Thoracic aorta (tissue), 2 donors: ENCODE data around the gene MTM1. TPM values are rescaled to one million over a fixed set of nuclear protein-coding genes. Genes with fewer than 3 reads are reported as not detected.

Experiments used
- ATAC-seq: fragments of 150-250 bp; one replicate; pipeline ENCODE4 v1.8.0; 2017; ENCODE audit warnings: low read depth; ENCODE audit not compliant: insufficient number of reproducible peaks, low FRiP score
- DNase-seq: peaks from one replicate; pipeline ENCODE4 v3.0.0-alpha.2; 2020; ENCODE audit warnings: low spot score
- H3K27ac ChIP-seq, 2 donors: fragments of 200-600 bp; sonication (generic); 1 replicate in 1 of 2; 2 replicates in 1 of 2; pipeline ENCODE4 v1.5.1; 2016; ENCODE audit warnings: mild to moderate bottlenecking in 2 of 2, moderate library complexity in 2 of 2
- H3K27me3 ChIP-seq: fragments of 200-600 bp; sonication (generic); replicated peaks from 2 replicates; pipeline ENCODE4 v1.6.0; 2016; ENCODE audit warnings: mild to moderate bottlenecking; ENCODE audit not compliant: insufficient read depth
- H3K36me3 ChIP-seq: fragments of 200-600 bp; sonication (generic); one replicate; pipeline ENCODE4 v1.5.1; 2016
- H3K4me1 ChIP-seq, 2 donors: fragments of 200-600 bp; sonication (generic); 1 replicate in 1 of 2; 2 replicates in 1 of 2; pipeline versions ENCODE4 v1.5.1 to v1.6.0; 2016; ENCODE audit warnings: low read depth in 2 of 2, mild to moderate bottlenecking in 1 of 2; ENCODE audit not compliant: control insufficient read depth in 1 of 2
- H3K4me3 ChIP-seq: fragments of 200-600 bp; sonication (generic); 2 replicates; pipeline ENCODE4 v1.5.1; 2016; ENCODE audit warnings: mild to moderate bottlenecking
- H3K9me3 ChIP-seq: fragments of 200-600 bp; sonication (generic); 2 replicates; pipeline ENCODE4 v1.5.1; 2016
- CTCF ChIP-seq: fragments of 200-600 bp; sonication (generic); IDR thresholded peaks from one replicate; pipeline ENCODE4 v1.5.1; 2019; ENCODE audit warnings: antibody characterized with exemption
- total RNA-seq, 2 donors: library from RNA; depleted of rRNA; stranded (reverse); fragments of >200 nt; gene quantifications; one replicate each; pipeline versions ENCODE4 v1.1.0 to v1.2.3, GENCODE V29; 2016

MTM1 gene
- total RNA-seq, 2 donors from 2014 or later: 18.8 to 21.4 TPM

DNA sequence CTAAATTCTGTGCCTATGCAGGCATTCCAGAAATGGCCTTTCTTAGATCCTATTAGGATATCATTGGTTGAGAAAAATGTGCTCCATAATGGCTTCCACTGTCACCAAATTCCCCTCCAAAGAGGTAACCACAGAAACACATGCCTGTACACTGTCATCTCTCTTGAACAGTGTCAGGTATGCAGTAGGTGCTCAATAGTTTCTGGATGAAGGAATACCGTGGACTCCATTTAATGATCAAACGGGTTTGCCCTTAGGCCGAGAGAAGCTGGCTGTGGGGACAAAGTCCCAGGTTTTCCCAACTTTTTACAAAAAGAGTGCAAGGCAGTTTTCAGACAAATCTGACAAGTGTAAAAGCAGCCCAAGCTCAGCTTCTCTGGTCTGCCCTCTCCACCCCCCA, 16.5 kb upstream of the MTM1 start:
- Histone ChIP-seq H3K4me3 (no peak overlapping the region), H3K9me3 (no peaks in the 10 kb centered on the region), H3K4me1 (peaks cover 3 to 14% of the 10 kb centered on the region in 2 donors), H3K27ac (no peak overlapping the region), H3K27me3 (no peaks in the 10 kb centered on the region), H3K36me3 (no peaks in the 10 kb centered on the region)
- no peak for TF ChIP-seq CTCF
- DNase-seq (no peak), ATAC-seq (no peak)

DNA sequence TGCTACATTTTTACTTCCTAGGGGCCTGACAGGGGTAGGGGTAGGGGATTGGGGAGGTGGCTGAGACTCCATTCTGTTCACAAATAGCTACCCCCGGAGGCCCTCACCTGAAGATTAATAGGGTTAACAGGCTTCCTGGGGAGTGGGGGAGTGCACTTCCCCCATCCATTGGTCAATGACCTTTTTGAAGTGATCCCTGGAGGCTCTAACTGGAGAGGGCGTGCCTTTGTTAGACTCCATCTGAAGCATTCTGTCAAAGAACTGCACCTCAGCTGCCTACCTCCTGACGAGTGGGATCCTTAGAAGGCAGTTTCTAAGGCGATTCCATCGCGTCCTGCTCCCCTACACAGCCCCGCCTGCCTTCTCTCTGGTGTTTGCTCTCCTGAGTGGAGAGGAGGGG, 10.0 kb upstream of the MTM1 start:
- no peaks in the 10 kb centered on the region for H3K27me3 ChIP-seq
- no peak overlapping the region for H3K27ac ChIP-seq
- H3K4me3 ChIP-seq: no peak overlapping the region
- no peaks in the 10 kb centered on the region for H3K9me3 ChIP-seq
- DNase-seq: no peak
- TF ChIP-seq CTCF: no peak
- ATAC-seq: no peak
- no peaks in the 10 kb centered on the region for H3K36me3 ChIP-seq
- no peaks in the 10 kb centered on the region for H3K4me1 ChIP-seq

- Histone ChIP-seq H3K27ac (no peak overlapping the region), H3K4me3 (no peak overlapping the region), H3K27me3 (no peaks in the 10 kb centered on the region), H3K9me3 (no peaks in the 10 kb centered on the region), H3K4me1 (peaks cover 0 to 7% of the 10 kb centered on the region in 2 donors), H3K36me3 (no peaks in the 10 kb centered on the region)
- ATAC-seq (no peak), DNase-seq (no peak)
- no peak for TF ChIP-seq CTCF
Observed at GRCh38 chrX:150564838-150565237, 3.6 kb upstream of the MTM1 start.

DNA sequence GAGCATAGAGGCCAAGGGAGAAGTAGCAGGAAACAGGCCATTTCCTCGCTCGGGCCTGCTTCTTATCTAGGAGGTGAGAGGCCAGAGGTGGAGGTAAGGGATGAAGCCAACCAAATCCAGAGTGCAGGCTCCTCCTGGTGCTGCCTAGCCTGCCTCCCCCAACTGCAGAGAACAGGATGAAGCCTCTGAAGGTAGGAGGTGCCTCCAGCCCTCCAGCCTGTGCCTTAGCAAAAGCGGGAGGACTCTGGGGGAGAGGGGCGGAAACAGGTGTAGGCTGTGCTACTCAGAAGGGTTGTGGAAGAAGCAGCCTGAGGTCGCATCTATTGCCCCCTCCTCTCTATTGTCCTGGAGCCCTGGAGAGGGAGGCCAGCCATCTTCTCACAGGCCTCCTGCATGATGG, 2.9 kb upstream of the MTM1 start:
- no peak for DNase-seq
- Histone ChIP-seq H3K4me1 (peaks cover 0 to 14% of the 10 kb centered on the region in 2 donors), H3K27me3 (no peaks in the 10 kb centered on the region), H3K36me3 (no peaks in the 10 kb centered on the region), H3K27ac (no peak overlapping the region), H3K9me3 (no peaks in the 10 kb centered on the region), H3K4me3 (no peak overlapping the region)
- no peak for ATAC-seq
- TF ChIP-seq CTCF: no peak

- Histone ChIP-seq H3K27me3 (no peaks in the 10 kb centered on the region), H3K36me3 (no peaks in the 10 kb centered on the region), H3K9me3 (no peaks in the 10 kb centered on the region), H3K4me3 (no peak overlapping the region), H3K4me1 (peaks cover 0 to 15% of the 10 kb centered on the region in 2 donors), H3K27ac (no peak overlapping the region)
- DNase-seq (no peak), ATAC-seq (no peak)
- TF ChIP-seq CTCF: no peak
Observed at GRCh38 chrX:150566734-150567182, 1.7 kb upstream of the MTM1 start.
